Right lobe of liver (tissue), 6 donors: ENCODE results near the gene ARSG. TPM values are rescaled to one million over a fixed set of nuclear protein-coding genes. Genes with fewer than 3 reads are reported as not detected.
"Not testable (repeated sequence)": the region's sequence is repeated elsewhere in the genome, so short reads cannot be mapped to it uniquely, and the experiment has no call there.

Experiments used
- ATAC-seq, 4 donors: fragments of 200-7000 bp; cut with Tn5 transposase; one replicate each; pipeline ENCODE4 v1.9.1; 2020; ENCODE audit warnings: mild to moderate bottlenecking in 4 of 4, moderate library complexity in 4 of 4
- DNase-seq, 3 donors: peaks; one replicate each; pipeline ENCODE4 v3.0.0-alpha.2; 2020
- H3K27ac ChIP-seq, 3 donors: fragments of 200-600 bp; one replicate each; pipeline ENCODE4 v1.8.0; 2022
- H3K27me3 ChIP-seq, 2 donors: fragments of 200-600 bp; one replicate each; pipeline ENCODE4 v1.8.0; 2022
- H3K36me3 ChIP-seq, 4 donors: fragments of 200-600 bp; sonication (generic) in 1 of 4; one replicate each; pipeline versions ENCODE4 v1.5.1 to v1.8.0; 2017 to 2022; ENCODE audit warnings: control low read depth in 1 of 4
- H3K4me1 ChIP-seq, 4 donors: fragments of 200-600 bp; sonication (generic) in 1 of 4; one replicate each; pipeline versions ENCODE4 v1.5.1 to v1.8.0; 2017 to 2022; ENCODE audit warnings: control low read depth in 1 of 4
- H3K4me3 ChIP-seq, 3 donors: fragments of 200-600 bp; one replicate each; pipeline ENCODE4 v1.8.0; 2022
- H3K9me3 ChIP-seq, 4 donors: fragments of 200-600 bp; sonication (generic) in 1 of 4; one replicate each; pipeline versions ENCODE4 v1.5.1 to v1.8.0; 2017 to 2022; ENCODE audit warnings: control low read depth in 1 of 4
- CTCF ChIP-seq, 4 donors: fragments of 200-600 bp in 3 of 4; fragments of 450-650 bp in 1 of 4; IDR thresholded peaks; one replicate each; pipeline versions ENCODE4 v1.5.1 to v1.8.0; 2016 to 2022; ENCODE audit warnings: antibody characterized with exemption in 4 of 4, mild to moderate bottlenecking in 2 of 4
- POLR2A ChIP-seq: fragments of 450-650 bp; IDR thresholded peaks from one replicate; pipeline ENCODE4 v1.6.1; 2017; ENCODE audit warnings: antibody characterized with exemption, mild to moderate bottlenecking
- WGBS: methylation state at CpG from one replicate; pipeline ENCODE4 v1.1.6; 2018; ENCODE audit warnings: low coverage, low lambda C conversion rate; ENCODE audit not compliant: insufficient coverage; ENCODE audit errors: missing lambda C conversion rate; 5-methylcytosine and 5-hydroxymethylcytosine counted together
- intact Hi-C, 2 donors: fragments of 100-400 bp; cut with DNase I; formaldehyde crosslinking; loops; one replicate each; pipeline versions ENCODE4 v1.11.2 to v1.14.1; 2022
- total RNA-seq, 6 experiments: library from RNA; depleted of rRNA in 2 of 6; stranded (reverse); fragments of >200 nt in 2 of 6; fragmentation: NEBNext Ultra II Directional in 3 of 6; extraction: Animal tissue kit (Norgen Biotek cat#: 25700) in 3 of 6; gene quantifications; one replicate each; pipeline versions ENCODE4 v1.1.0 to v1.2.4, GENCODE V29; 2016 to 2023
- donor health status: DM: no; HTN: yes; CAD: no.
- donor health status: DM: no; HTN: no; CAD: no.
- donor health status: DM: no; HTN: no; CAD: no.
- donor health status: DM: no; HTN: yes; CAD: no.
- donor health status: DM: no; HTN: yes; CAD: no.

Gene ARSG
- total RNA-seq, 6 experiments from 2014 or later, result 1.2 to 3.3 (median 2.5) TPM

GRCh38 chr17:68305142-68305541 is 13.8 kb downstream of the ARSG start:
- intact Hi-C loops, result no loop called here
- TF ChIP-seq CTCF (IDR thresholded peaks at IDR 0.05) (no peak), POLR2A (no peak)
- Histone ChIP-seq H3K27me3 (no peaks in the 10 kb centered on the region), H3K4me1 (peaks cover 0 to 12% (median 5%) of the 10 kb centered on the region in 4 donors), H3K4me3 (no peak overlapping the region), H3K9me3 (no peaks in the 10 kb centered on the region), H3K27ac (no peak overlapping the region), H3K36me3 (no peaks in the 10 kb centered on the region)
- ATAC-seq, result peak; percentile 50 to 79 (median 56)
- WGBS, result 35% methylated on average over 4 of the region's 4 CpGs
- DNase-seq, result no peak

GRCh38 chr17:68306819-68307218 is 15.5 kb downstream of the ARSG start:
- no peak for DNase-seq
- ATAC-seq, result no peak
- no peak for TF ChIP-seq POLR2A
- no peak for TF ChIP-seq CTCF (IDR thresholded peaks at IDR 0.05)
- H3K36me3 ChIP-seq, result no peaks in the 10 kb centered on the region
- peaks cover 0 to 12% (median 5%) of the 10 kb centered on the region in 4 donors for H3K4me1 ChIP-seq
- H3K9me3 ChIP-seq, result no peaks in the 10 kb centered on the region
- no peak overlapping the region for H3K27ac ChIP-seq
- H3K4me3 ChIP-seq, result no peak overlapping the region
- WGBS, result 53% methylated on average over 4 of the region's 6 CpGs
- H3K27me3 ChIP-seq, result no peaks in the 10 kb centered on the region
- intact Hi-C loops, result no loop called here

- 74% methylated on average over 3 of the region's 8 CpGs for WGBS
- no peak for DNase-seq
These were observed 16.1 kb downstream of the ARSG start for GRCh38 chr17:68307443-68307842.

GRCh38 chr17:68308486-68308885 is 17.2 kb downstream of the ARSG start:
- H3K9me3 ChIP-seq, ATAC-seq, H3K27me3 ChIP-seq, intact Hi-C loops, H3K4me3 ChIP-seq, H3K36me3 ChIP-seq, H3K27ac ChIP-seq, DNase-seq: not testable (repeated sequence)
- peaks cover 0 to 12% (median 5%) of the 10 kb centered on the region in 4 donors for H3K4me1 ChIP-seq
- WGBS, result no CpG with 5 or more reads among the region's 7 CpGs

More at GRCh38 chr17:68307443-68307842, 16.1 kb downstream of the ARSG start:
- Histone ChIP-seq H3K36me3 (no peaks in the 10 kb centered on the region), H3K9me3 (no peaks in the 10 kb centered on the region), H3K4me1 (peaks cover 0 to 12% (median 5%) of the 10 kb centered on the region in 4 donors), H3K4me3 (no peak overlapping the region), H3K27ac (no peak overlapping the region), H3K27me3 (no peaks in the 10 kb centered on the region)
- peak in 3 of 4 donors; percentile 14 to 65 (median 45) for ATAC-seq
- intact Hi-C loops, result no loop called here
- TF ChIP-seq POLR2A, result no peak
- no peak for TF ChIP-seq CTCF (IDR thresholded peaks at IDR 0.05)

- ATAC-seq, DNase-seq, H3K36me3 ChIP-seq, H3K27ac ChIP-seq, intact Hi-C loops, H3K27me3 ChIP-seq, H3K4me3 ChIP-seq, H3K9me3 ChIP-seq: not testable (repeated sequence)
- peaks cover 0 to 12% (median 5%) of the 10 kb centered on the region in 4 donors for H3K4me1 ChIP-seq
- no CpG with 5 or more reads among the region's 28 CpGs for WGBS
These were observed 17.9 kb downstream of the ARSG start for GRCh38 chr17:68309066-68309670.
